H9 (cell line): ENCODE measurements around the gene KIAA0930. TPM values are rescaled to one million over a fixed set of nuclear protein-coding genes. Genes with fewer than 3 reads are reported as not detected.
A peak's percentile ranks its signal among the peaks of the same experiment; 100 is the strongest.

Experiments
- DNase-seq: peaks from one replicate; pipeline ENCODE4 v3.0.0-alpha.2; 2017
- H2AFZ ChIP-seq: one replicate; pipeline ENCODE4 v1.6.1; 2013; ENCODE audit warnings: mild to moderate bottlenecking, low read length, control low read depth, moderate library complexity
- H2AK5ac ChIP-seq: 2 replicates; pipeline ENCODE4 v1.6.1; 2013; ENCODE audit warnings: low read length, control low read depth, mixed read lengths; ENCODE audit not compliant: insufficient read length
- H2BK120ac ChIP-seq: one replicate; pipeline ENCODE4 v1.6.1; 2013; ENCODE audit warnings: low read depth, mild to moderate bottlenecking, low read length, control low read depth, inconsistent platforms; ENCODE audit not compliant: poor library complexity, severe bottlenecking
- H2BK12ac ChIP-seq: 2 replicates; pipeline ENCODE4 v1.6.1; 2013; ENCODE audit warnings: low read length, control low read depth, mixed read lengths, low read depth; ENCODE audit not compliant: insufficient read length
- H2BK15ac ChIP-seq: 2 replicates; pipeline ENCODE4 v1.6.1; 2013; ENCODE audit warnings: low read depth, low read length, control low read depth
- H2BK20ac ChIP-seq: one replicate; pipeline ENCODE4 v1.6.1; 2013; ENCODE audit warnings: low read depth, mild to moderate bottlenecking, low read length, control low read depth, inconsistent platforms; ENCODE audit not compliant: poor library complexity, severe bottlenecking
- H2BK5ac ChIP-seq: 2 replicates; pipeline ENCODE4 v1.6.1; 2013; ENCODE audit warnings: low read length, control low read depth, mixed read lengths; ENCODE audit not compliant: insufficient read length
- H3K14ac ChIP-seq: 2 replicates; pipeline ENCODE4 v1.6.1; 2013; ENCODE audit warnings: low read length, control low read depth; ENCODE audit not compliant: insufficient read depth
- H3K18ac ChIP-seq: 2 replicates; pipeline ENCODE4 v1.6.1; 2013; ENCODE audit warnings: low read depth, mild to moderate bottlenecking, mixed read lengths, low read length, control low read depth; ENCODE audit not compliant: insufficient read length
- H3K23ac ChIP-seq: 2 replicates; pipeline ENCODE4 v1.6.1; 2013; ENCODE audit warnings: low read length, control low read depth, mixed read lengths, low read depth; ENCODE audit not compliant: insufficient read length
- H3K23me2 ChIP-seq: 2 replicates; pipeline ENCODE4 v1.6.1; 2013; ENCODE audit warnings: low read depth, mild to moderate bottlenecking, mixed read lengths, low read length, control low read depth; ENCODE audit not compliant: insufficient read length, poor library complexity, severe bottlenecking
- H3K27ac ChIP-seq: 2 replicates; pipeline ENCODE4 v1.5.1; 2013; ENCODE audit warnings: low read length, control low read depth, mixed read lengths, low read depth; ENCODE audit not compliant: insufficient read length
- H3K27me3 ChIP-seq: 2 replicates; pipeline ENCODE4 v1.6.1; 2013; ENCODE audit warnings: low read length, control low read depth, inconsistent platforms; ENCODE audit not compliant: insufficient read depth
- H3K4ac ChIP-seq: 2 replicates; pipeline ENCODE4 v1.6.1; 2013; ENCODE audit warnings: low read depth, mild to moderate bottlenecking, control low read depth, inconsistent platforms, low read length, moderate library complexity
- H3K4me1 ChIP-seq: 2 replicates; pipeline ENCODE4 v1.6.1; 2013; ENCODE audit warnings: low read length, control low read depth, inconsistent platforms; ENCODE audit not compliant: insufficient read depth
- H3K4me2 ChIP-seq: 2 replicates; pipeline ENCODE4 v1.6.1; 2013; ENCODE audit warnings: low read length, control low read depth, mixed read lengths; ENCODE audit not compliant: insufficient read length, insufficient read depth
- H3K56ac ChIP-seq: 2 replicates; pipeline ENCODE4 v1.6.1; 2013; ENCODE audit warnings: low read depth, mild to moderate bottlenecking, mixed read lengths, low read length, control low read depth; ENCODE audit not compliant: insufficient read length
- H3K79me1 ChIP-seq: 2 replicates; pipeline ENCODE4 v1.6.1; 2013; ENCODE audit warnings: low read depth, mild to moderate bottlenecking, moderate library complexity, low read length, control low read depth, inconsistent platforms; ENCODE audit not compliant: insufficient read depth, poor library complexity, severe bottlenecking
- H3K79me2 ChIP-seq: 2 replicates; pipeline ENCODE4 v1.6.1; 2013; ENCODE audit warnings: low read length, control low read depth, inconsistent platforms; ENCODE audit not compliant: insufficient read depth
- H3K9ac ChIP-seq: 2 replicates; pipeline ENCODE4 v1.6.1; 2013; ENCODE audit warnings: low read length, control low read depth, mixed read lengths; ENCODE audit not compliant: insufficient read length; ENCODE audit errors: extremely low read depth
- H3K9me3 ChIP-seq: one replicate; pipeline ENCODE4 v1.6.1; 2013; ENCODE audit warnings: low read depth, low read length, inconsistent platforms; ENCODE audit not compliant: control insufficient read depth
- H3T11ph ChIP-seq: one replicate; pipeline ENCODE4 v1.6.1; 2013; ENCODE audit warnings: mild to moderate bottlenecking, low read length, control low read depth, inconsistent platforms
- H4K20me1 ChIP-seq: one replicate; pipeline ENCODE4 v1.6.1; 2013; ENCODE audit not compliant: control insufficient read depth, insufficient read length, insufficient read depth
- H4K5ac ChIP-seq: 2 replicates; pipeline ENCODE4 v1.6.1; 2013; ENCODE audit warnings: low read depth, mild to moderate bottlenecking, mixed read lengths, low read length, control low read depth; ENCODE audit not compliant: insufficient read length
- H4K8ac ChIP-seq: replicated peaks from 2 replicates; pipeline ENCODE4 v1.6.1; 2013; ENCODE audit warnings: low read length, control low read depth, mixed read lengths, low read depth; ENCODE audit not compliant: insufficient read length
- H4K91ac ChIP-seq: 2 replicates; pipeline ENCODE4 v1.6.1; 2013; ENCODE audit warnings: low read depth, mild to moderate bottlenecking, moderate library complexity, mixed read lengths, low read length, control low read depth; ENCODE audit not compliant: insufficient read length
- H3K27ac Mint-ChIP-seq, 3 experiments: 2 replicates in 2 of 3; 3 replicates in 1 of 3; pipeline ENCODE4 v1.8.0; 2020 to 2021; ENCODE audit warnings: mixed read lengths in 3 of 3, mild to moderate bottlenecking in 1 of 3, moderate library complexity in 1 of 3
- H3K27me3 Mint-ChIP-seq: 2 replicates; pipeline ENCODE4 v1.8.0; 2021; ENCODE audit warnings: low read depth, mild to moderate bottlenecking, moderate library complexity, mixed read lengths
- H3K36me3 Mint-ChIP-seq, 3 experiments: 2 replicates in 2 of 3; 3 replicates in 1 of 3; pipeline ENCODE4 v1.8.0; 2020 to 2021; ENCODE audit warnings: low read depth in 3 of 3, mixed read lengths in 3 of 3; ENCODE audit not compliant: insufficient read depth in 1 of 3
- H3K4me1 Mint-ChIP-seq, 2 experiments: 2 replicates each; pipeline ENCODE4 v1.8.0; 2020; ENCODE audit warnings: mixed read lengths in 2 of 2
- H3K4me3 Mint-ChIP-seq, 2 experiments: 2 replicates in 1 of 2; 3 replicates in 1 of 2; pipeline ENCODE4 v1.8.0; 2020 to 2021; ENCODE audit warnings: mild to moderate bottlenecking in 2 of 2, mixed read lengths in 2 of 2, moderate library complexity in 1 of 2
- H3K9me3 Mint-ChIP-seq, 2 experiments: 2 replicates in 1 of 2; 3 replicates in 1 of 2; pipeline ENCODE4 v1.8.0; 2020; ENCODE audit warnings: mild to moderate bottlenecking in 2 of 2, mixed read lengths in 2 of 2, moderate library complexity in 1 of 2
- CTCF ChIP-seq: fragments of 200-600 bp; sonication (generic); conservative IDR thresholded peaks from 3 replicates; pipeline ENCODE4 v1.8.0; 2021; ENCODE audit warnings: antibody characterized with exemption, mild to moderate bottlenecking
- WGBS: extraction: QIAGEN DNeasy Blood & Tissue Kit; methylation state at CpG from one replicate; pipeline ENCODE4 v1.1.7; 2013; ENCODE audit warnings: missing lambda C conversion rate, low lambda C conversion rate, mixed read lengths; ENCODE audit not compliant: insufficient read length; ENCODE audit errors: extremely low coverage; 5-methylcytosine and 5-hydroxymethylcytosine counted together
- total RNA-seq: library from RNA; stranded (reverse); gene quantifications from 2 replicates; pipeline ENCODE4 v1.2.1, GENCODE V29; 2021

The KIAA0930 gene
- total RNA-seq, 1 experiment from 2014 or later: 46.2 TPM

DNA sequence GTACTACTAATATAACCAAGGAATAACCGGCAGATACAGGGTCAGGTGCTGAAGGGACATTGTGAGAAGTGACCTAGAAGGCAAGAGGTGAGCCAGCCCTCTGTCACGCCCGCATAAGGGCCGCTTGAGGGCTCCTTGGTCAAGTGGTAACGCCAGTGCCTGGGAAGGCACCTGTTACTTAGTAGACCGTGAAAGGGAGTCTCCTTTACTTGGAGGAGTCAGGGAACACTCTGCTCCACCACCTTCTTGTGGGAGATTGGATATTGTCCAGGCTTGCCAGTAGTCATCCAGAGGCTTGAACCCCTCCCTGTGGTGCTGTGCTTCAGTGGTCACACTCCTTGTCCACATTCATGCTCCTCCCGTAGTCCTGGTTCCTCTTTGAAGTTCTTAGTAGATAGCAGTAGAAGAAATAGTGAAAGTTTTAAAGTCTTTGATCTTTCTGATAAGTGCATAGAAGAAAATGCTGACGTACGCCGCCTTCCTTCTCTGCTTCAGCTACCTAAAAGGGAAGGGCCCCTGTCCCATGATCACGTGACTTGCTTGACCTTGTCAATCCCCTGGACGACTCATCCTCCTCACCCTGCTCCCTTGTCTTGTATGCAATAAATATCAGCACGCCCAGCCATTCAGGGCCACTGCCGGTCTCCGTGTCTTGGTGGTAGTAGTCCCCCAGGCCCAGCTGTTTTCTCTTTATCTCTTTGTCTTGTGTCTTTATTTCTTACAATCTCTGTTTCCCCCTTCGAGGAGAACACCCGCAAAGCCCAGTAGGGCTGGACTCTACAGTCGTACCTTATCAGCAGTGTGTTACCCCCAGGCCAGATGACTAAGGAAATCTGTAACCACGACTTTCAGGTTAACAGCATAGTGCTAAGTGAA, 70.9 kb downstream of the KIAA0930 start:
- Mint-ChIP-seq H3K9me3 (no peaks in the 10 kb centered on the region), H3K36me3 (peaks cover 38 to 76% (median 73%) of the 10 kb centered on the region in 3 experiments), H3K27ac (peak overlapping the region in 2 of 3 experiments; percentile 9 to 71; a peak in 3 of 7 replicates), H3K27me3 (no peaks in the 10 kb centered on the region), H3K4me1 (peaks cover 6 to 11% of the 10 kb centered on the region in 2 experiments), H3K4me3 (no peak overlapping the region)
- H2BK5ac ChIP-seq: no peak overlapping the region
- H3K56ac ChIP-seq: no peak overlapping the region
- no peaks in the 10 kb centered on the region for H4K20me1 ChIP-seq
- H3K9me3 ChIP-seq: no peaks in the 10 kb centered on the region
- H3K4ac ChIP-seq: no peak overlapping the region
- no peak overlapping the region for H2AK5ac ChIP-seq
- no peak overlapping the region for H3K9ac ChIP-seq
- H2BK12ac ChIP-seq: no peak overlapping the region
- H4K91ac ChIP-seq: no peak overlapping the region
- no peak overlapping the region for H3T11ph ChIP-seq
- H3K79me2 ChIP-seq: peaks cover 12% of the 10 kb centered on the region
- H3K23me2 ChIP-seq: peaks cover 2% of the 10 kb centered on the region
- H2BK15ac ChIP-seq: no peak overlapping the region
- no peak overlapping the region for H3K14ac ChIP-seq
- no CpG with 5 or more reads among the region's 19 CpGs for WGBS
- H3K4me2 ChIP-seq: no peak overlapping the region
- H3K27me3 ChIP-seq: no peaks in the 10 kb centered on the region
- no peaks in the 10 kb centered on the region; the same call in 1 of the 2 replicates for H3K4me1 ChIP-seq
- H2BK120ac ChIP-seq: no peak overlapping the region
- H4K8ac ChIP-seq: no peak overlapping the region
- no peak overlapping the region for H2BK20ac ChIP-seq
- TF ChIP-seq CTCF: no peak
- no peak for DNase-seq
- H2AFZ ChIP-seq: no peak overlapping the region
- H3K18ac ChIP-seq: no peak overlapping the region
- no peak overlapping the region for H4K5ac ChIP-seq
- peaks cover 11% of the 10 kb centered on the region for H3K79me1 ChIP-seq
- no peak overlapping the region for H3K27ac ChIP-seq
- H3K23ac ChIP-seq: no peak overlapping the region
